Right lobe of liver (tissue), 4 donors: ENCODE data around the gene TRH.

Source experiments
- POLR2A ChIP-seq: fragments of 450-650 bp; IDR thresholded peaks from one replicate; pipeline ENCODE4 v1.6.1; 2017; ENCODE audit warnings: antibody characterized with exemption, mild to moderate bottlenecking
- TF ChIP-seq, protein P1 (sequence below), 4 donors: fragments of 200-600 bp in 3 of 4; fragments of 450-650 bp in 1 of 4; IDR thresholded peaks; one replicate each; pipeline versions ENCODE4 v1.5.1 to v1.8.0; 2016 to 2022; ENCODE audit warnings: antibody characterized with exemption in 4 of 4, mild to moderate bottlenecking in 2 of 4
- donor health status: DM: no; HTN: no; CAD: no.
- donor health status: DM: no; HTN: no; CAD: no.
- donor health status: DM: no; HTN: yes; CAD: no.

DNA sequence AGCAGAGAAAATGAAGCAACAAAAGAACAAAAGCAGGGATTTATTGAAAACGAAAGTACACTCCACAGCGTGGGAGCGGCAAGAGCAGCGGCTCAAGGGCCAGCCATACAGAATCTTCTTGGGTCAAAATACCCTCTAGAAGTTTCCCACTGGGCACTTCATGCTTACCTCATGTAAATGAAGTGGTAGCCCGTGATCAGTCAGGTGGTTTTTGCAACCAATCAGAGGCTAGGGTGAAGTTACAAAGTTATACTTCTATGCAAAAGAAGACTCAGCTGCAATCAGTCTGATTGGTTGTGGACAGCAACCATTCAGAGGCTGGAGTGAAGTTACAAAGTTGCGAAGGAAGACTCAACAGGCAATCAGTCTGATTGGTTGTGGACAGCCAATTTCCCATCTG, 37.8 kb upstream of the TRH start:
- TF ChIP-seq, protein P1, sequence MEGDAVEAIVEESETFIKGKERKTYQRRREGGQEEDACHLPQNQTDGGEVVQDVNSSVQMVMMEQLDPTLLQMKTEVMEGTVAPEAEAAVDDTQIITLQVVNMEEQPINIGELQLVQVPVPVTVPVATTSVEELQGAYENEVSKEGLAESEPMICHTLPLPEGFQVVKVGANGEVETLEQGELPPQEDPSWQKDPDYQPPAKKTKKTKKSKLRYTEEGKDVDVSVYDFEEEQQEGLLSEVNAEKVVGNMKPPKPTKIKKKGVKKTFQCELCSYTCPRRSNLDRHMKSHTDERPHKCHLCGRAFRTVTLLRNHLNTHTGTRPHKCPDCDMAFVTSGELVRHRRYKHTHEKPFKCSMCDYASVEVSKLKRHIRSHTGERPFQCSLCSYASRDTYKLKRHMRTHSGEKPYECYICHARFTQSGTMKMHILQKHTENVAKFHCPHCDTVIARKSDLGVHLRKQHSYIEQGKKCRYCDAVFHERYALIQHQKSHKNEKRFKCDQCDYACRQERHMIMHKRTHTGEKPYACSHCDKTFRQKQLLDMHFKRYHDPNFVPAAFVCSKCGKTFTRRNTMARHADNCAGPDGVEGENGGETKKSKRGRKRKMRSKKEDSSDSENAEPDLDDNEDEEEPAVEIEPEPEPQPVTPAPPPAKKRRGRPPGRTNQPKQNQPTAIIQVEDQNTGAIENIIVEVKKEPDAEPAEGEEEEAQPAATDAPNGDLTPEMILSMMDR (IDR thresholded peaks at IDR 0.05) = no peak
- TF ChIP-seq POLR2A = no peak
